Measurements from ENCODE around the gene AOAH.

- TF ChIP-seq ATF3 (IDR thresholded peaks at IDR 0.05) (no peak), ATF3 (CRISPR knock-in tag; conservative IDR thresholded peaks at IDR 0.05) (no peak), KLF13 (tag; IDR thresholded peaks at IDR 0.05; ENCODE audit: borderline replicate concordance, low read depth) (no peak), ZBTB17 (CRISPR knock-in tag; IDR thresholded peaks at IDR 0.05) (no peak), DLX4 (CRISPR knock-in tag; IDR thresholded peaks at IDR 0.05) (no peak), BRCA1 (IDR thresholded peaks at IDR 0.05) (no peak), BRCA1 (CRISPR knock-in tag; IDR thresholded peaks at IDR 0.05) (no peak), POLR2A (conservative IDR thresholded peaks at IDR 0.05) (no peak), ZBTB33 (CRISPR knock-in tag; IDR thresholded peaks at IDR 0.05) (no peak), CTBP1 (IDR thresholded peaks at IDR 0.05; ENCODE audit: borderline replicate concordance) (no peak), TAF7 (tag; IDR thresholded peaks at IDR 0.05) (no peak), RAD21 (CRISPR knock-in tag; conservative IDR thresholded peaks at IDR 0.05 in 1 of 2, IDR thresholded peaks at IDR 0.05 in 1 of 2) (no peak)
Observed at GRCh38 chr7:36629351-36629750, 94.9 kb downstream of the AOAH start.
